H9 (cell line): Measurements from ENCODE around the gene CALN1. TPM values are rescaled to one million over a fixed set of nuclear protein-coding genes. Genes with fewer than 3 reads are reported as not detected.

ENCODE experiments used
- DNase-seq: peaks from one replicate; pipeline ENCODE4 v3.0.0-alpha.2; 2017
- H2AFZ ChIP-seq: one replicate; pipeline ENCODE4 v1.6.1; 2013; ENCODE audit warnings: mild to moderate bottlenecking, low read length, control low read depth, moderate library complexity
- H2AK5ac ChIP-seq: 2 replicates; pipeline ENCODE4 v1.6.1; 2013; ENCODE audit warnings: low read length, control low read depth, mixed read lengths; ENCODE audit not compliant: insufficient read length
- H2BK120ac ChIP-seq: one replicate; pipeline ENCODE4 v1.6.1; 2013; ENCODE audit warnings: low read depth, mild to moderate bottlenecking, low read length, control low read depth, inconsistent platforms; ENCODE audit not compliant: poor library complexity, severe bottlenecking
- H2BK12ac ChIP-seq: 2 replicates; pipeline ENCODE4 v1.6.1; 2013; ENCODE audit warnings: low read length, control low read depth, mixed read lengths, low read depth; ENCODE audit not compliant: insufficient read length
- H2BK15ac ChIP-seq: 2 replicates; pipeline ENCODE4 v1.6.1; 2013; ENCODE audit warnings: low read depth, low read length, control low read depth
- H2BK20ac ChIP-seq: one replicate; pipeline ENCODE4 v1.6.1; 2013; ENCODE audit warnings: low read depth, mild to moderate bottlenecking, low read length, control low read depth, inconsistent platforms; ENCODE audit not compliant: poor library complexity, severe bottlenecking
- H2BK5ac ChIP-seq: 2 replicates; pipeline ENCODE4 v1.6.1; 2013; ENCODE audit warnings: low read length, control low read depth, mixed read lengths; ENCODE audit not compliant: insufficient read length
- H3K14ac ChIP-seq: 2 replicates; pipeline ENCODE4 v1.6.1; 2013; ENCODE audit warnings: low read length, control low read depth; ENCODE audit not compliant: insufficient read depth
- H3K18ac ChIP-seq: 2 replicates; pipeline ENCODE4 v1.6.1; 2013; ENCODE audit warnings: low read depth, mild to moderate bottlenecking, mixed read lengths, low read length, control low read depth; ENCODE audit not compliant: insufficient read length
- H3K23ac ChIP-seq: 2 replicates; pipeline ENCODE4 v1.6.1; 2013; ENCODE audit warnings: low read length, control low read depth, mixed read lengths, low read depth; ENCODE audit not compliant: insufficient read length
- H3K23me2 ChIP-seq: 2 replicates; pipeline ENCODE4 v1.6.1; 2013; ENCODE audit warnings: low read depth, mild to moderate bottlenecking, mixed read lengths, low read length, control low read depth; ENCODE audit not compliant: insufficient read length, poor library complexity, severe bottlenecking
- H3K27ac ChIP-seq: 2 replicates; pipeline ENCODE4 v1.5.1; 2013; ENCODE audit warnings: low read length, control low read depth, mixed read lengths, low read depth; ENCODE audit not compliant: insufficient read length
- H3K27me3 ChIP-seq: 2 replicates; pipeline ENCODE4 v1.6.1; 2013; ENCODE audit warnings: low read length, control low read depth, inconsistent platforms; ENCODE audit not compliant: insufficient read depth
- H3K4ac ChIP-seq: 2 replicates; pipeline ENCODE4 v1.6.1; 2013; ENCODE audit warnings: low read depth, mild to moderate bottlenecking, control low read depth, inconsistent platforms, low read length, moderate library complexity
- H3K4me1 ChIP-seq: 2 replicates; pipeline ENCODE4 v1.6.1; 2013; ENCODE audit warnings: low read length, control low read depth, inconsistent platforms; ENCODE audit not compliant: insufficient read depth
- H3K4me2 ChIP-seq: 2 replicates; pipeline ENCODE4 v1.6.1; 2013; ENCODE audit warnings: low read length, control low read depth, mixed read lengths; ENCODE audit not compliant: insufficient read length, insufficient read depth
- H3K56ac ChIP-seq: 2 replicates; pipeline ENCODE4 v1.6.1; 2013; ENCODE audit warnings: low read depth, mild to moderate bottlenecking, mixed read lengths, low read length, control low read depth; ENCODE audit not compliant: insufficient read length
- H3K79me1 ChIP-seq: 2 replicates; pipeline ENCODE4 v1.6.1; 2013; ENCODE audit warnings: low read depth, mild to moderate bottlenecking, moderate library complexity, low read length, control low read depth, inconsistent platforms; ENCODE audit not compliant: insufficient read depth, poor library complexity, severe bottlenecking
- H3K79me2 ChIP-seq: 2 replicates; pipeline ENCODE4 v1.6.1; 2013; ENCODE audit warnings: low read length, control low read depth, inconsistent platforms; ENCODE audit not compliant: insufficient read depth
- H3K9ac ChIP-seq: 2 replicates; pipeline ENCODE4 v1.6.1; 2013; ENCODE audit warnings: low read length, control low read depth, mixed read lengths; ENCODE audit not compliant: insufficient read length; ENCODE audit errors: extremely low read depth
- H3K9me3 ChIP-seq: one replicate; pipeline ENCODE4 v1.6.1; 2013; ENCODE audit warnings: low read depth, low read length, inconsistent platforms; ENCODE audit not compliant: control insufficient read depth
- H3T11ph ChIP-seq: one replicate; pipeline ENCODE4 v1.6.1; 2013; ENCODE audit warnings: mild to moderate bottlenecking, low read length, control low read depth, inconsistent platforms
- H4K20me1 ChIP-seq: one replicate; pipeline ENCODE4 v1.6.1; 2013; ENCODE audit not compliant: control insufficient read depth, insufficient read length, insufficient read depth
- H4K5ac ChIP-seq: 2 replicates; pipeline ENCODE4 v1.6.1; 2013; ENCODE audit warnings: low read depth, mild to moderate bottlenecking, mixed read lengths, low read length, control low read depth; ENCODE audit not compliant: insufficient read length
- H4K8ac ChIP-seq: replicated peaks from 2 replicates; pipeline ENCODE4 v1.6.1; 2013; ENCODE audit warnings: low read length, control low read depth, mixed read lengths, low read depth; ENCODE audit not compliant: insufficient read length
- H4K91ac ChIP-seq: 2 replicates; pipeline ENCODE4 v1.6.1; 2013; ENCODE audit warnings: low read depth, mild to moderate bottlenecking, moderate library complexity, mixed read lengths, low read length, control low read depth; ENCODE audit not compliant: insufficient read length
- H3K27ac Mint-ChIP-seq, 3 experiments: 2 replicates in 2 of 3; 3 replicates in 1 of 3; pipeline ENCODE4 v1.8.0; 2020 to 2021; ENCODE audit warnings: mixed read lengths in 3 of 3, mild to moderate bottlenecking in 1 of 3, moderate library complexity in 1 of 3
- H3K27me3 Mint-ChIP-seq: 2 replicates; pipeline ENCODE4 v1.8.0; 2021; ENCODE audit warnings: low read depth, mild to moderate bottlenecking, moderate library complexity, mixed read lengths
- H3K36me3 Mint-ChIP-seq, 3 experiments: 2 replicates in 2 of 3; 3 replicates in 1 of 3; pipeline ENCODE4 v1.8.0; 2020 to 2021; ENCODE audit warnings: low read depth in 3 of 3, mixed read lengths in 3 of 3; ENCODE audit not compliant: insufficient read depth in 1 of 3
- H3K4me1 Mint-ChIP-seq, 2 experiments: 2 replicates each; pipeline ENCODE4 v1.8.0; 2020; ENCODE audit warnings: mixed read lengths in 2 of 2
- H3K4me3 Mint-ChIP-seq, 2 experiments: 2 replicates in 1 of 2; 3 replicates in 1 of 2; pipeline ENCODE4 v1.8.0; 2020 to 2021; ENCODE audit warnings: mild to moderate bottlenecking in 2 of 2, mixed read lengths in 2 of 2, moderate library complexity in 1 of 2
- H3K9me3 Mint-ChIP-seq, 2 experiments: 2 replicates in 1 of 2; 3 replicates in 1 of 2; pipeline ENCODE4 v1.8.0; 2020; ENCODE audit warnings: mild to moderate bottlenecking in 2 of 2, mixed read lengths in 2 of 2, moderate library complexity in 1 of 2
- WGBS: extraction: QIAGEN DNeasy Blood & Tissue Kit; methylation state at CpG from one replicate; pipeline ENCODE4 v1.1.7; 2013; ENCODE audit warnings: missing lambda C conversion rate, low lambda C conversion rate, mixed read lengths; ENCODE audit not compliant: insufficient read length; ENCODE audit errors: extremely low coverage; 5-methylcytosine and 5-hydroxymethylcytosine counted together
- total RNA-seq: library from RNA; stranded (reverse); gene quantifications from 2 replicates; pipeline ENCODE4 v1.2.1, GENCODE V29; 2021
- TF ChIP-seq, protein P1 (sequence below): fragments of 200-600 bp; sonication (generic); conservative IDR thresholded peaks from 3 replicates; pipeline ENCODE4 v1.8.0; 2021; ENCODE audit warnings: antibody characterized with exemption, mild to moderate bottlenecking

Gene CALN1
- total RNA-seq, 1 experiment from 2014 or later = 2.8 TPM

DNA sequence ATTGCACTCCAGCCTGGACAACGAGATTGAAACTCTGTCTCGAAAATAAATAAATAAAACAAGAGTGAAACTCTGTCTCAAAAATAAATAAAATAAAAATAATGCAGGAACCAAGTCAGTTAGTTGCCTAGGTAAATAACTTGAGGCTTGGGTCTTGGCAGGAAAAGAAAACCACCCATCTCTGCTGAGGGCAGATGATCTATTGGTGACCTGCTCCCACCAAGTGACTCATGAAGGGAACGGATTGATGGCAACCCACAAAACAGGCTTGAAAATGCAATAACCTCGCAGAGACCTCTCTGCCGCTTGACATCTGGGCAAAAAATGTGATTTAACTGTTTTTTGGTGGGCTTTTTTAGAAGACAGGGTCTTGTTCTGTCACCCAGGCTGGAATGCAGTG lies 86.6 kb downstream of the CALN1 start:
- Histone ChIP-seq H3K9ac (no peak overlapping the region), H3K23me2 (no peaks in the 10 kb centered on the region), H3K4me2 (no peak overlapping the region), H2BK5ac (no peak overlapping the region), H2BK15ac (no peak overlapping the region), H3K27ac (no peak overlapping the region), H4K5ac (no peak overlapping the region), H3K9me3 (no peaks in the 10 kb centered on the region), H2AK5ac (no peak overlapping the region), H3T11ph (no peak overlapping the region), H3K79me1 (no peaks in the 10 kb centered on the region), H3K4ac (no peak overlapping the region), H3K27me3 (no peaks in the 10 kb centered on the region), H2AFZ (no peak overlapping the region), H3K79me2 (no peaks in the 10 kb centered on the region), H4K8ac (no peak overlapping the region), H3K14ac (no peak overlapping the region), H3K18ac (no peak overlapping the region), H2BK120ac (no peak overlapping the region), H3K56ac (no peak overlapping the region), H4K91ac (no peak overlapping the region), H3K4me1 (no peaks in the 10 kb centered on the region), H2BK12ac (no peak overlapping the region), H2BK20ac (no peak overlapping the region), H3K23ac (no peak overlapping the region), H4K20me1 (no peaks in the 10 kb centered on the region)
- no peaks in the 10 kb centered on the region for H3K4me1 Mint-ChIP-seq
- DNase-seq = no peak
- H3K27me3 Mint-ChIP-seq = no peaks in the 10 kb centered on the region; the same call in 1 of the 2 replicates
- no peak overlapping the region for H3K27ac Mint-ChIP-seq
- TF ChIP-seq, protein P1, sequence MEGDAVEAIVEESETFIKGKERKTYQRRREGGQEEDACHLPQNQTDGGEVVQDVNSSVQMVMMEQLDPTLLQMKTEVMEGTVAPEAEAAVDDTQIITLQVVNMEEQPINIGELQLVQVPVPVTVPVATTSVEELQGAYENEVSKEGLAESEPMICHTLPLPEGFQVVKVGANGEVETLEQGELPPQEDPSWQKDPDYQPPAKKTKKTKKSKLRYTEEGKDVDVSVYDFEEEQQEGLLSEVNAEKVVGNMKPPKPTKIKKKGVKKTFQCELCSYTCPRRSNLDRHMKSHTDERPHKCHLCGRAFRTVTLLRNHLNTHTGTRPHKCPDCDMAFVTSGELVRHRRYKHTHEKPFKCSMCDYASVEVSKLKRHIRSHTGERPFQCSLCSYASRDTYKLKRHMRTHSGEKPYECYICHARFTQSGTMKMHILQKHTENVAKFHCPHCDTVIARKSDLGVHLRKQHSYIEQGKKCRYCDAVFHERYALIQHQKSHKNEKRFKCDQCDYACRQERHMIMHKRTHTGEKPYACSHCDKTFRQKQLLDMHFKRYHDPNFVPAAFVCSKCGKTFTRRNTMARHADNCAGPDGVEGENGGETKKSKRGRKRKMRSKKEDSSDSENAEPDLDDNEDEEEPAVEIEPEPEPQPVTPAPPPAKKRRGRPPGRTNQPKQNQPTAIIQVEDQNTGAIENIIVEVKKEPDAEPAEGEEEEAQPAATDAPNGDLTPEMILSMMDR = no peak
- H3K9me3 Mint-ChIP-seq = no peaks in the 10 kb centered on the region
- no CpG with 5 or more reads among the region's 5 CpGs for WGBS
- no peak overlapping the region for H3K4me3 Mint-ChIP-seq
- 0 out of 7 replicates have a peak, but pooled peaks cover 0 to 2% (median 0%) of the 10 kb centered on the region in 3 experiments for H3K36me3 Mint-ChIP-seq
